ENCODE data around the gene RTP3.
A peak's percentile ranks its signal among the peaks of the same experiment; 100 is the strongest.
"Not testable (repeated sequence)": the region's sequence is repeated elsewhere in the genome, so short reads cannot be mapped to it uniquely, and the experiment has no call there.

Gene RTP3

GRCh38 chr3:46519952-46520351, 22.2 kb downstream of the RTP3 start:
- no peak for DNase-seq (ENCODE audit: low read depth)

DNA sequence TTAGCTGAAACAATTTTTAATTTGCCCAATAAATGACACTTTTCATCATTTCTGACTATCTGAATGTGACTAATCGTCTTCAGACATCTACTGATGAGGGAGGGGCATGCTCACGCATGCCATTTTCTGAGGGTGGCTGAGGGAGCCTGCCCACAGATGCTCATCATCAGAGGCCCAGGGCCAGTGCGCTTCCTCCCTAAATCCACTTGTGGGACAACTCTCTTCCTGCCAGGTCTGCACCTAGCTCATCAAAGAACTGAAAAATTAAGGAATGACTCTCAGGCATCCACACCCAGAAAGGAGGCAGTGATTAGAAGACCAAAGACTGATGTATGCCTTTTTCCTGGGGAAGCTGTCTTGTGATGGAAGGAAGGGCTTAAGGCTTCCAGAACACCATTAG, 22.8 kb downstream of the RTP3 start:
- DNase-seq (ENCODE audit: low read depth) = no peak

- no peak for DNase-seq (ENCODE audit: low read depth)
Measured at GRCh38 chr3:46521096-46521495, 23.3 kb downstream of the RTP3 start.

DNA sequence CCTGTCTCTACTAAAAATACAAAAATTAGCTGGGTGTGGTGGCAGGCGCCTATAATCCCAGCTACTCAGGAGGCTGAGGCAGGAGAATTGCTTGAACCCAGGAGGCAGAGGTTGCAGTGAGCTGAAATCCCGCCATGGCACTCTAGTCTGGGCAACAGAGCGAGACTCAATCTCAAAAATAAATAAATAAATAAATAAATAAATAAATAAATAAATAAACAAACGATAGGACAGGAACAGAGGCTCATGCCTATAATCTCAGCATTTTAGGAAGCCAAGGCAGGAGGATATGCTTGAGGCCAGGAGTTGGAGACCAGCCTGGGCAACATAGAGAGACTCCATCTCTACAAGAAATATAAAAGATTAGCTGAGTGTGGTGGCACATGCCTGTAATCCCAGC, 24.4 kb downstream of the RTP3 start:
- not testable (repeated sequence) for DNase-seq (ENCODE audit: low read depth)

DNA sequence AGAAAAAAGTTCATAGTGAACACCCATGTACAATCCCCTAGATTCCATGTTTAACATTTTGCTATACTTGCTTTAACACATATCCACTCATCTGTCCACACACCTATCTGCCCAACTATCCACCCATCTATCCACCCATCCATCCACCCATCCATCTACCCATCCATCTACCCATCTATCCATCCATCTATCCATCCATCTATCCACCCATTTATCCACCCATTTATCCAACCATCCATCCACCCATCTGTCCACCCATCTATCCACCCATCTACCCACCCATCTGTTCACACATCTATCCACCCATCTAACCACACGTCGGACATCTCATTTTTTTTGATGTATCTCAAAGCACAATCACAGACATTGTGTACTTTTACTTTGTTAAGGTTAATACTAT, 25.8 kb downstream of the RTP3 start:
- no peak for DNase-seq (ENCODE audit: low read depth)

GRCh38 chr3:46524008-46524407, 26.2 kb downstream of the RTP3 start:
- DNase-seq (ENCODE audit: low read depth) = no peak

- DNase-seq (ENCODE audit: low read depth) = no peak
Measured at GRCh38 chr3:46524832-46525231, 27.1 kb downstream of the RTP3 start.

GRCh38 chr3:46527239-46527638, 29.5 kb downstream of the RTP3 start:
- DNase-seq (ENCODE audit: low read depth) = no peak

DNA sequence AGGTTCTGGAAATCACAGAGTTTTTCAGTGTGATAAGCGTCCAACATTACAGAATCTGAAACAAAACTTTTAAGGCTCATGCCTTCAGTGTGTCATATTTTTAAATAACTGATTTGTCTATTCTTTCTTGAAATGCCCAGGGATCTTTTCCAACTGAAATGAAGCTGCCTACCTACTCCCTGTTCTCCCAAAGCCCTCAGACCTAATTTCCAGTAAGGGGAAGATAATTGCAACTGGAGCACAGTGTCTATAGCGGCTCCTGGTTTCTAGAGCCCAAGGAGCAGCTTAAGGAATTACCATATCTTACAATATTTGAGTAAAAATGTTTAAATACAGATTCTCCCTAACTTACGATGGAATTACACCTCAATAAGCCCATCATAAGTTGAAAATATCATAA, 35.3 kb downstream of the RTP3 start:
- no peak for DNase-seq (ENCODE audit: low read depth)

DNA sequence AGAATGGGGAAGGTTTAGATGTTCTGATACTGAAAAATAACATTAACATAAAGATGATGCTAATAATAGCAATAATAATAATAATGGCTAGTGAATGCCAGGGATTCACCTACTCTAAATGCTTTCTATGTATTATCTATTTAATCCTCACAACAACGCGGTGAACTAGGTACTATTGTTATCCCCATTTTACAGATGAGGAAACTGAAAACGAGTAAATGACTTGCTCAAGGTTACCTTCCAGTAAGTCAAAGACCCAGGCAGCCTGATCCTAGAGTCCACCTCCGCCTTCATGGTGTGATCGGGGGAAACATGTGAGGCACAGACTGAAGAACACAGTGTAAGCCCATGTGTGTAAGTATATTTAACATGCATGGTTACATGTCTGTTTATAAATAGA, 38.0 kb downstream of the RTP3 start:
- DNase-seq (ENCODE audit: low read depth) = no peak

- DNase-seq (ENCODE audit: low read depth) = no peak
Measured at GRCh38 chr3:46536758-46537157, 39.0 kb downstream of the RTP3 start.

DNA sequence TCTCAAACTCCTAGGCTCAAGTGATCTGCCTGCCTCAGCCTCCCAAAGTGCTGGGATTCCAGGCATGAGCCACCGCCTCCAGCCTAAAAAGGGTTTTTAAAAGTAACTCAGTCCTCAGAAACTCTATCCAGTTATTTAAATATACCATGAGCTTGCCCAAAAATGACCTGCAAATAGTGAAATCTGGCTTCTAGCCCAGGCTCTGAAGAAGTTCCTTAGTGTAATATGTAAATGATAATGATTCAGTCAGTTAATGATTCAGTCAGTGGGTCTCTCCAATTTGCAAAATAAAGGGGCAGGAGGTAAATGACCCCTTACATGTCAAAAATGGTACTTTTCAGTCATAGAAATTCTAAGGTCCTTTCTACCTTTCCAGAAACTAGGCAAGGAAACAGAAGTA, 39.5 kb downstream of the RTP3 start:
- no peak for DNase-seq (ENCODE audit: low read depth)

GRCh38 chr3:46537779-46538178, 40.0 kb downstream of the RTP3 start:
- DNase-seq (ENCODE audit: low read depth) = no peak

GRCh38 chr3:46538425-46538802, 40.6 kb downstream of the RTP3 start:
- DNase-seq (ENCODE audit: low read depth) = not testable (repeated sequence)

DNA sequence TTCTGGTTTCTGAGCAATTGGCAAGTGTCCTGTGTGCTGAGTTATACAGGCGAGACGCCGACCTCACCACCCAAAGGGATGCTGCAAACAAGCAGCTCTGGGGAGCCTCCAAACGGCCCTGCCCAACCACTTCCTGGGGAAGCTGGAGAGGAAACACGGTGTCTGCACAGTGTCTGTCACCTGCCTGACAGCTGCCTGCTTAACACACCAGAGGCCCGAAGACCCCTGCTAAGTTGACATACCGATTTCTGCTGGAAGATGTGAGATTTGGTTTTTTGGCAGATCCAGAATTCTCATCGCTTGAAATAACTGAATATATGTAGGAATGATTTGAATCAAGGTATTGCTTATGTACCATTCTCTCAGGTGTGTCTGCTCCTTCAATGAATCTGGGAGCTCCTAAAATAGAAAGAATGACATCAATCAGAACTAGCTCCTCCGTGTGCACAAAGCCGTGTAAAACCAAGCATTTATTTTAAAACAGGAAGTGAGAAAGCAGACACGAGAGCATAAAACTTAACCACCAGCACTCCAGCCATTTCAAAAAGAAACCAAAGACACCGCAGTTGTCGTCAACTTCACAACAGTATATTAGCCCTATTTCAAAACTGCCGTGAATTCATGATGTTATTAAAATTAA, 41.1 kb downstream of the RTP3 start:
- DNase-seq (ENCODE audit: low read depth) = peak; percentile 72

- no peak for DNase-seq (ENCODE audit: low read depth)
Measured at GRCh38 chr3:46539443-46540005, 41.7 kb downstream of the RTP3 start.

DNA sequence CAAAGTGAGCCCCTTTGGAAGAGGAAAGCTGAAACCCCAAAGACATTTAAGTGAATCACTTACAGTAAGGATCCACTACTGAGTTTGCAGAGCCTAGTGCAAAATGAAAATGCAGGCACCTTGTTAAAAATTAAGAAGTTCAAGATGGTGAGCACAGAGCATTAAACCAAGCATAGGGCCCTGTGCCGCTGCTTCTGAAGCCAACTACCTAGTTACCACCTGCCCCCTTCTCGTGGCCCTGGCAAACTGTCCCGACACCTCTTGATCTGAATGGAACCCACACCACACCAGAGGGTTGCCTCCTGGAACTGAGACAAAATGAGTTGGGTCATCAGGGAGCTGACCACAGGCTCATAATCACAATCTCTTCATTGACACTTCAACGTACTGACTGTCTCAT, 42.8 kb downstream of the RTP3 start:
- DNase-seq (ENCODE audit: low read depth) = no peak

DNA sequence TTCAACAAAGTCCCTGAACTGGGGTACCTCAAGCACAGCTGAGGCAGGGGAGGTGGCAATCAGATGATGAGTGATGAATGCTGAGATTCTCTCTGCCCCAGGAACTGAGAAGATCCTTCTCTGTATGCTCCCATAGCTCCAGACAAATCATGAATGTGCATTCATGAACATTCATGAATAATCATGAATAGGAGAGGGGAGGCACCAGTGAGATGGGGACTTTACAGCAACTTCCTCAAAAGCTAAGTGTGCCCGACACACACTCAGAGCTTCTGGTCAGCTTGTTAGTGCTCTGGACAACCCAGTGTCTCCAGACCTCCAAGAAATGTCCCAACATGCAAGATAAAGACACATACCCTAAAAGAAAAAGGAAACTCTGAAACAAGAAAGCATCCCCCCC, 44.1 kb downstream of the RTP3 start:
- DNase-seq (ENCODE audit: low read depth) = no peak

- DNase-seq (ENCODE audit: low read depth) = no peak
Measured at GRCh38 chr3:46542344-46542743, 44.6 kb downstream of the RTP3 start.

GRCh38 chr3:46542801-46543201, 45.0 kb downstream of the RTP3 start:
- no peak for DNase-seq (ENCODE audit: low read depth)

DNA sequence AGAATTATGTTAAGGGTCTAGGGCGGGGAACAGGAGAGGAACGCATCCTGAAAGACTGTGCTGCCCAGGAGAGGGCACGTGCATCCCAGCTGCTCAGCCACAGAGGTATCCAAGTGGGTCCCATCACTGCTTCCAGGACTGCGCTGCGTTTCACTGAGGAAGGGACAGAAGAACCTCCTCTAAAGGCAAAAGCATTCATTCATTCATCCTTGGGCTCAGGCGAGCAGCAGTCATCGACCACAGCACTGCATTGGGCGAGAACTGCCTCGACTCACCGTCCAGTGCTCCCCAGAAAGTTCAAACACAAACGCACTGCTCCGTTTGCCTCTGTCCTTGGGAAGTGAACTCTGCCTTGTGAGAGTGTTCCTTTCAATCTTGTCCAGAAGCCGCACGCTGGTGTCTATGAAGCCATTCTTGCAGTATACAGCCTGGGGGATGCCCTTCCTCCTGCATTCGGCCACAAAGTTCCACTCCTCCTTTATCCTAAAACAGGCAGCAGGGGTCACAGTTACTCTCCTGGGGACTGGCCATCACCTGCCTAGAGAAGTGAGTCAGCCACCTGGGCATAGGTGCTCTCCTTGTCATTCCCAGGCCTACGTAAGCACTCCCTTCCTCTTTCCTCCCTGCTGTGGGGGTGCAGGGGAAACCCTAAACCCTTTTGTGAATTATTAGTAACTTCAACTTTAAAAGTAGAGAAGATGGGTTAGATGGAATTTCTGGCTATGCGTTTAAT, 47.2 kb downstream of the RTP3 start:
- no peak for DNase-seq (ENCODE audit: low read depth)

- no peak for DNase-seq (ENCODE audit: low read depth)
Measured at GRCh38 chr3:46545818-46546630, 48.2 kb downstream of the RTP3 start.

- DNase-seq (ENCODE audit: low read depth) = no peak
Measured at GRCh38 chr3:46546896-46547440, 49.2 kb downstream of the RTP3 start.

Measured in activated T-cell treated with anti-CD3 and anti-CD28 coated beads for 1 hour (primary cell).